Gastrocnemius medialis (tissue), 4 donors: ENCODE results near the gene SHC2. TPM values are rescaled to one million over a fixed set of nuclear protein-coding genes. Genes with fewer than 3 reads are reported as not detected.

Experiments used
- ATAC-seq, 2 donors: fragments of 150-250 bp; one replicate each; pipeline ENCODE4 v1.9.1; 2016
- DNase-seq, 2 donors: peaks; one replicate each; pipeline ENCODE4 v3.0.0-alpha.2; 2019
- H3K27ac ChIP-seq, 4 donors: fragments of 200-600 bp; sonication (generic); 1 replicate in 1 of 4; 2 replicates in 3 of 4; pipeline ENCODE4 v1.5.1; 2016 to 2018; ENCODE audit warnings: mild to moderate bottlenecking in 2 of 4, moderate library complexity in 1 of 4
- H3K27me3 ChIP-seq, 3 donors: fragments of 200-600 bp; sonication (generic) in 2 of 3; 1 replicate in 1 of 3; 2 replicates in 2 of 3; pipeline versions ENCODE4 v1.5.1 to v1.6.0; 2016 to 2019; ENCODE audit warnings: mild to moderate bottlenecking in 1 of 3, moderate library complexity in 1 of 3
- H3K36me3 ChIP-seq, 2 donors: fragments of 200-600 bp; sonication (generic) in 1 of 2; one replicate each; pipeline ENCODE4 v1.5.1; 2017 to 2018
- H3K4me1 ChIP-seq, 2 donors: fragments of 200-600 bp; sonication (generic) in 1 of 2; one replicate each; pipeline ENCODE4 v1.5.1; 2016 to 2017; ENCODE audit warnings: mild to moderate bottlenecking in 2 of 2
- H3K4me3 ChIP-seq, 4 donors: fragments of 200-600 bp; sonication (generic) in 3 of 4; 1 replicate in 1 of 4; 2 replicates in 3 of 4; pipeline ENCODE4 v1.5.1; 2016 to 2019; ENCODE audit warnings: mild to moderate bottlenecking in 2 of 4
- H3K9me3 ChIP-seq, 3 donors: fragments of 200-600 bp; sonication (generic) in 2 of 3; 1 replicate in 1 of 3; 2 replicates in 2 of 3; pipeline ENCODE4 v1.5.1; 2016 to 2019
- POLR2A ChIP-seq, 2 donors: fragments of 450-650 bp; IDR thresholded peaks; one replicate each; pipeline ENCODE4 v1.6.1; 2017; ENCODE audit warnings: antibody characterized with exemption in 2 of 2, mild to moderate bottlenecking in 2 of 2, moderate library complexity in 2 of 2
- in situ Hi-C, 4 donors: fragments of 200-750 bp; cut with MboI; loops; one replicate each; pipeline versions ENCODE4 v1.15.0 to v1.8.0; 2017; ENCODE audit warnings: low sequenced_read_pairs in 4 of 4
- intact Hi-C: fragments of 100-400 bp; cut with DNase I; formaldehyde crosslinking; loops from one replicate; pipeline ENCODE4 v1.15.1; 2023; ENCODE audit warnings: low total_unique reads
- total RNA-seq, 4 donors: library from RNA; depleted of rRNA; stranded (reverse); fragments of >200 nt; gene quantifications; one replicate each; pipeline versions ENCODE4 v1.1.0 to v1.2.3, GENCODE V29; 2016
- TF ChIP-seq, protein P1 (sequence below), 5 experiments: fragments of 450-650 bp in 3 of 5; fragments of 200-600 bp in 2 of 5; sonication (generic) in 2 of 5; IDR thresholded peaks in 4 of 5; conservative IDR thresholded peaks in 1 of 5; 1 replicate in 4 of 5; 2 replicates in 1 of 5; pipeline ENCODE4 v1.5.1; 2016 to 2019; ENCODE audit warnings: antibody characterized with exemption in 5 of 5, mild to moderate bottlenecking in 3 of 5, moderate library complexity in 3 of 5

Gene SHC2
- total RNA-seq, 4 donors from 2014 or later: 2.1 to 6.2 (median 4.5) TPM

DNA sequence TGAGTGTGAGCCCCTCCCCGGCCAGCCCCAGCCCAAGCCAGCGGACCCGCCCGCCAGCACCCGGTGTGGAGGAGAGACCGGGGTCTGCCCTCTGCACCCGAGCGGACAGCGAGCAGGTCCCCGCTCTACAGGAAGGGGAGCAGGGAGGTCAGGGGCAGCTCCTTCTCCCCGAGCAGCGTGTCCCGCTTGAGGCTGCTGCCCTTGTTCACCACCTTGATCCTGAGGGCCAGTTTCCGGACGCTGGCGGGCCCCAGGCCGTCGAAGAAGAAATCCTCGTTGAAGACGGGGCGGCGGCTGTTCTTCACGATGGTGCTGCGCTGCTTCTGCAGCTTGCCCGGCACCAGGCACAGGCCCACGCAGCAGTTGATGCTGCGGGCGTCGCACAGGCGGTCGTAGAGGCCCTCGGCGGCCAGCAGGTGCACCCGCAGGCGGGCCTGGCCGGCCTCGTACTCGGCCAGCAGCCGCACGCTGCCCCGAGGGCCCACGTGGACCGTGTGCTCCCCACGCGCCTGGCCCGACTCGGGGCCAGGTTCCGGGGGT is 53.8 kb downstream of the SHC2 start:
- intact Hi-C loops: no loop called here
- Histone ChIP-seq H3K36me3 (no peaks in the 10 kb centered on the region), H3K27me3 (peaks cover 45 to 71% (median 57%) of the 10 kb centered on the region in 3 donors), H3K27ac (no peak overlapping the region), H3K4me3 (no peak overlapping the region), H3K4me1 (peaks cover 5% of the 10 kb centered on the region in 2 donors), H3K9me3 (no peaks in the 10 kb centered on the region)
- DNase-seq (no peak), ATAC-seq (no peak)
- TF ChIP-seq POLR2A (IDR thresholded peaks at IDR 0.05): no peak
- TF ChIP-seq, protein P1, sequence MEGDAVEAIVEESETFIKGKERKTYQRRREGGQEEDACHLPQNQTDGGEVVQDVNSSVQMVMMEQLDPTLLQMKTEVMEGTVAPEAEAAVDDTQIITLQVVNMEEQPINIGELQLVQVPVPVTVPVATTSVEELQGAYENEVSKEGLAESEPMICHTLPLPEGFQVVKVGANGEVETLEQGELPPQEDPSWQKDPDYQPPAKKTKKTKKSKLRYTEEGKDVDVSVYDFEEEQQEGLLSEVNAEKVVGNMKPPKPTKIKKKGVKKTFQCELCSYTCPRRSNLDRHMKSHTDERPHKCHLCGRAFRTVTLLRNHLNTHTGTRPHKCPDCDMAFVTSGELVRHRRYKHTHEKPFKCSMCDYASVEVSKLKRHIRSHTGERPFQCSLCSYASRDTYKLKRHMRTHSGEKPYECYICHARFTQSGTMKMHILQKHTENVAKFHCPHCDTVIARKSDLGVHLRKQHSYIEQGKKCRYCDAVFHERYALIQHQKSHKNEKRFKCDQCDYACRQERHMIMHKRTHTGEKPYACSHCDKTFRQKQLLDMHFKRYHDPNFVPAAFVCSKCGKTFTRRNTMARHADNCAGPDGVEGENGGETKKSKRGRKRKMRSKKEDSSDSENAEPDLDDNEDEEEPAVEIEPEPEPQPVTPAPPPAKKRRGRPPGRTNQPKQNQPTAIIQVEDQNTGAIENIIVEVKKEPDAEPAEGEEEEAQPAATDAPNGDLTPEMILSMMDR (IDR thresholded peaks at IDR 0.05 in 4 of 5, conservative IDR thresholded peaks at IDR 0.05 in 1 of 5): no peak
- in situ Hi-C loops: no loop called here

DNA sequence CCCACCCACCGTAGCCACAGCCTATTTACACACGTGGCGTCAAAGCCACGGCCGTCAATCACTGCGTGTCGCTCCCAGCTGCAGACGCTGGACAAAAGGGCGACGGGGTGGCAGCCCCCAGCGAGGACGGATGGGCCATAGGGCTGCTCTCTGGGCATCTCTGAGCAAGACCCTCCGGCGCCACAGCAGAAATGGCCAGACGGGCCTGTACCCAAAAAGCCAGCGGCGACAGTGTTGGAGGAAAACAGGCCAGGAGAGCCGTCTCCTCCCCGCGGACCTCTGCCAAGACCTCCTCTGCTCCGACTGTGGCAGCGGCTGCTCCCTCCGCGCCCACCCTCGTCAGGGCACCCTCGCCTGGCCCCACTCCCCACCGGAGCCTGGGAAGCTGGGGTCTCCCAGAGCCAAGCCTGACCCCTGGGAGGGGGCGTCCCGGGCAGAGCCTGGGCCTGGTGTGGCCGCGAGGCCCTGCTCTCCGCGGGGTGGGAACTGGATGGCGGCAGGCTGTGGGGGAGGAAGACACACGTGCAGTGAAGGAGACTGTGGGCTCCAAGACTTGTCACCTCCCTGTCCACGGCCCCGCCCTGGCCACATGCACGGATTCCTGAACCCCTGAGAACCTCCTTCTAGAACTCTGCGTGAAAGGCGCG is 54.6 kb downstream of the SHC2 start:
- Histone ChIP-seq H3K4me3 (no peak overlapping the region), H3K9me3 (no peaks in the 10 kb centered on the region), H3K4me1 (peaks cover 5% of the 10 kb centered on the region in 2 donors), H3K27ac (no peak overlapping the region), H3K36me3 (no peaks in the 10 kb centered on the region), H3K27me3 (peaks cover 45 to 74% (median 64%) of the 10 kb centered on the region in 3 donors)
- DNase-seq (no peak), ATAC-seq (no peak)
- TF ChIP-seq, protein P1 (IDR thresholded peaks at IDR 0.05 in 4 of 5, conservative IDR thresholded peaks at IDR 0.05 in 1 of 5): no peak
- no peak for TF ChIP-seq POLR2A (IDR thresholded peaks at IDR 0.05)
- intact Hi-C loops (no loop called here), in situ Hi-C loops (no loop called here)

DNA sequence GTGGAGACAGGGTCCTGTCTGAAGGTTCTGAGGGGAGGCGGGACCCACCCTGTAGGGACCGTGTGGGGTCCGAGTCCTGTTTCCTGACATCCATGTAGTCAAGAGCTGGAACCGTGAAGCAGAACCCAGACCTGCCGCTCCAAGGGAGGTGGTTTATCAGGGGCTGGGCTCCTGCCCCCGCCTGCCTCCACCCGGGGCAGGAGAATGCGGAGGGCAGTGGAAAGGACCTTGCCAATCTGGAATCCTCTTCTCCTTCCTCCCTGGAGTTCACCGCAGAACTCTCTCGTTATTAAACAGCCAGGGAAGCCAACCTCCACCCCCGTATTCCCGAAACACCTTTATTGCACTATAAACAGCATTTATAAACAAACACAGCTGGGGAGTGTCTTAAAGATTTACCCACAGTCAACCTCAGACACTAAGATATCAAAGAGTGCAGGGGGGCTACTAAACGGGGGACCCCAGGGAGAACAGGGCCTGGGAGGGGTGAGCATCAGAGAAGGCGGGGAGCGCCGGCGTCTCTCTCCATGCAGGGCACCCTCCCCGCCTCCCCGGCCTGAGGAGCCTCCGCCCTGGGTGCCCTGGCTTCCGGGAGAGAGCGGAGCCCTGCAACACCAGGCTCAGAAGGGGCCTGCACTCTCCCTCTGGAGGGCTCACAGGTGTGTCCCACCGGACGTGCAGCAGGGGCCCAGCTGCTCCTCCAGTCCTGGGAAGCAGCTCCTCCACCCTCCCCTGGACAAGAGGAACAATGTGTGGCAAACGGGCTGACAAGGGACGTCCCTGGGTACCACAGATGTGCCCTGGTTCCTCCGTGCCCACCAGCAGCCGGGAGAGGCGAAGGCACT is 55.5 kb downstream of the SHC2 start:
- Histone ChIP-seq H3K4me3 (no peak overlapping the region), H3K27ac (no peak overlapping the region), H3K36me3 (no peaks in the 10 kb centered on the region), H3K27me3 (peaks cover 46 to 76% (median 68%) of the 10 kb centered on the region in 3 donors), H3K4me1 (peaks cover 5% of the 10 kb centered on the region in 2 donors), H3K9me3 (no peaks in the 10 kb centered on the region)
- intact Hi-C loops: no loop called here
- no peak for DNase-seq
- ATAC-seq: no peak
- in situ Hi-C loops: no loop called here
- TF ChIP-seq, protein P1 (IDR thresholded peaks at IDR 0.05 in 4 of 5, conservative IDR thresholded peaks at IDR 0.05 in 1 of 5): no peak

DNA sequence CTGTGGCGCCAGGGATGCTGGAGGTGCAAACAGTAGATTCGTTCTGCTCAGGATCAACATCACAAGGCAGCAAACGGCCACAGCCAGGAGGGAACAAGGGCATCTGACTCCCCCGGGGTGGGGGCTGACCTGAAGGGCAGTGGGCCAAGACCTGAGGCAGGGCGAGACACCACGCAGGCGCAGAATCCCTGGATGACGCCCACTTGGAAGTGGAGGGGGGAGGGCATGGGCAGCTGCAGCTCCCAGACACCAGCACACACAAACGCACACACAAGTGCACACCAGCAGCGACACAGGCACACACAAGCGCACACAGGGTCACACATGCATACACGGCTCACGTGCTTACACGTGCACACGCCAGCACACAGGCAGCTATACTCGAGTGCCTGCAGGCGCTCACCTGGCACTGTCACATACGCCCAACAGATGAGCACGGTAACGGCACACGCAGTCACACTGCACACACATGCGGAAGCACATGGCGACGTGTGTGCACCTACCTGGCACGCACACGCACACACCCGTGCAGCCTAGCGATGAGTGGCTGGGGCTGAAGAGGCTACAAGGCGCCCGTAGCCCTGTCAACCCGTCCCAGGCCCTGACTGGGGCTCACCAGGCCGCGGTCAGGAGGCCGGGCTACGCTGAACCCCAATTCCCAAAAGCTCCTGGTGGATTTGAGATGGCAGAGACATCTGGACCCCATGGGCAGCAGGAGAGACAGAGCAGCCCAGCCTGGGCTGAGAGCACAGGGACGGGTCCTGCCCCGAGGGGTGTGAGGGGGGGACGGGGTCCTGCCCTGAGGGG is 57.4 kb downstream of the SHC2 start:
- Histone ChIP-seq H3K27ac (no peak overlapping the region), H3K9me3 (no peaks in the 10 kb centered on the region), H3K4me3 (no peak overlapping the region), H3K4me1 (peaks cover under 1 to 1% of the 10 kb centered on the region in 2 donors), H3K36me3 (no peaks in the 10 kb centered on the region), H3K27me3 (peaks cover 33 to 61% (median 51%) of the 10 kb centered on the region in 3 donors)
- in situ Hi-C loops: no loop called here
- TF ChIP-seq, protein P1 (IDR thresholded peaks at IDR 0.05 in 4 of 5, conservative IDR thresholded peaks at IDR 0.05 in 1 of 5): no peak
- DNase-seq (no peak), ATAC-seq (no peak)
- intact Hi-C loops: no loop called here
